ENCODE measurements around the gene TUBB6. TPM values are rescaled to one million over a fixed set of nuclear protein-coding genes. Genes with fewer than 3 reads are reported as not detected.
A peak's percentile ranks its signal among the peaks of the same experiment; 100 is the strongest.

TUBB6 gene
- total and polyA plus RNA-seq, 2 donors (not counting 1 experiment from before 2014, with no cell fraction given) = 30.4 to 58.7 TPM

DNA sequence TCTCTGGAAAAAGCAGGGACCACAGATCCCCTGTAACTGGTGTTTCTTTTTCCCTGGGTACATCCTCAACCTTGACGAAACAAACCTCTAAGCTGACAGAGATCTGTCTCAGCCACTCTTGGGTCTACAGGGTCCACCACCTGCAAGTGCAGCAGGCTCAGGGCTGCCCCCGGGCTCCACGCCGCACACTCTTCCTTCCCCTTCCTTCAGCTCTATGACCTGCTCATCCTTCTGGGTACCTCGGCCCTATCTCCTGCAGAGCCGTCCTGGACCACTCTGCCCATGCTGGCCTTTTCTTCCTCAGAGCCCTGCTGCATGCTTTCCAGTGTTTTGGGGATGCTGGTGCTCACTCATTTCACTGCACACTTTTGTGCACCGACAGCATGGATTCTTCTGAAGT is 27.5 kb downstream of the TUBB6 start:
- no peaks in the 10 kb centered on the region for H3K4me1 Mint-ChIP-seq
- Histone ChIP-seq H4K20me1 (ENCODE audit: control insufficient read depth, insufficient read depth, low read length, poor library complexity, severe bottlenecking) (no peaks in the 10 kb centered on the region), H3K4me1 (ENCODE audit: control insufficient read depth in 2 of 2, insufficient read depth in 2 of 2, low read length in 2 of 2) (no peaks in the 10 kb centered on the region), H3K9ac (ENCODE audit: low read length) (no peak overlapping the region), H3K4me3 (ENCODE audit: control extremely low read depth in 1 of 5, extremely low read depth in 1 of 5, insufficient read depth in 1 of 5, low read depth in 2 of 5, low read length in 4 of 5) (no peak overlapping the region), H3K9me3 (ENCODE audit: control extremely low read depth in 1 of 3, control insufficient read depth in 2 of 3, insufficient read depth in 1 of 3, low read length in 2 of 3) (no peaks in the 10 kb centered on the region), H3K4me2 (replicated peaks; ENCODE audit: low read depth, low read length, poor library complexity, severe bottlenecking) (no peak overlapping the region), H3K79me2 (ENCODE audit: control insufficient read depth, insufficient read depth, low read length) (peaks cover 3% of the 10 kb centered on the region), H3K27me3 (replicated peaks in 1 of 4; ENCODE audit: control extremely low read depth in 1 of 4, control insufficient read depth in 3 of 4, insufficient read depth in 4 of 4, low read length in 3 of 4) (no peaks in the 10 kb centered on the region), H3K36me3 (replicated peaks in 1 of 2; ENCODE audit: control extremely low read depth in 1 of 2, control insufficient read depth in 1 of 2, extremely low read depth in 1 of 2, insufficient read depth in 2 of 2, low read length in 1 of 2) (peaks cover 2 to 36% of the 10 kb centered on the region in 2 experiments), H2AFZ (ENCODE audit: insufficient read depth, low read depth, low read length, poor library complexity, severe bottlenecking) (no peak overlapping the region), H3K27ac (ENCODE audit: low read length in 2 of 2) (no peak overlapping the region)
- POLR2A ChIA-PET = no interaction called here
- peak overlapping the region; percentile 51 for H3K27ac Mint-ChIP-seq
- CTCF ChIA-PET = no interaction called here
- no peak for TF ChIP-seq EZH2 (IDR thresholded peaks at IDR 0.05; ENCODE audit: borderline replicate concordance, insufficient read depth, low read depth, low read length, poor library complexity, severe bottlenecking)
- TF ChIP-seq, protein P1, sequence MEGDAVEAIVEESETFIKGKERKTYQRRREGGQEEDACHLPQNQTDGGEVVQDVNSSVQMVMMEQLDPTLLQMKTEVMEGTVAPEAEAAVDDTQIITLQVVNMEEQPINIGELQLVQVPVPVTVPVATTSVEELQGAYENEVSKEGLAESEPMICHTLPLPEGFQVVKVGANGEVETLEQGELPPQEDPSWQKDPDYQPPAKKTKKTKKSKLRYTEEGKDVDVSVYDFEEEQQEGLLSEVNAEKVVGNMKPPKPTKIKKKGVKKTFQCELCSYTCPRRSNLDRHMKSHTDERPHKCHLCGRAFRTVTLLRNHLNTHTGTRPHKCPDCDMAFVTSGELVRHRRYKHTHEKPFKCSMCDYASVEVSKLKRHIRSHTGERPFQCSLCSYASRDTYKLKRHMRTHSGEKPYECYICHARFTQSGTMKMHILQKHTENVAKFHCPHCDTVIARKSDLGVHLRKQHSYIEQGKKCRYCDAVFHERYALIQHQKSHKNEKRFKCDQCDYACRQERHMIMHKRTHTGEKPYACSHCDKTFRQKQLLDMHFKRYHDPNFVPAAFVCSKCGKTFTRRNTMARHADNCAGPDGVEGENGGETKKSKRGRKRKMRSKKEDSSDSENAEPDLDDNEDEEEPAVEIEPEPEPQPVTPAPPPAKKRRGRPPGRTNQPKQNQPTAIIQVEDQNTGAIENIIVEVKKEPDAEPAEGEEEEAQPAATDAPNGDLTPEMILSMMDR (IDR thresholded peaks at IDR 0.05) = no peak
- intact Hi-C loops (cut with micrococcal nuclease) = no loop called here
- ATAC-seq (ENCODE audit: low read depth) (no peak), DNase-seq (no peak)
- H3K4me3 Mint-ChIP-seq = no peak overlapping the region
- no peaks in the 10 kb centered on the region for H3K9me3 Mint-ChIP-seq (ENCODE audit: insufficient read depth)
- 94% methylated on average over 7 of the region's 7 CpGs for WGBS (ENCODE audit: insufficient coverage)
- H3K27me3 Mint-ChIP-seq = no peaks in the 10 kb centered on the region

DNA sequence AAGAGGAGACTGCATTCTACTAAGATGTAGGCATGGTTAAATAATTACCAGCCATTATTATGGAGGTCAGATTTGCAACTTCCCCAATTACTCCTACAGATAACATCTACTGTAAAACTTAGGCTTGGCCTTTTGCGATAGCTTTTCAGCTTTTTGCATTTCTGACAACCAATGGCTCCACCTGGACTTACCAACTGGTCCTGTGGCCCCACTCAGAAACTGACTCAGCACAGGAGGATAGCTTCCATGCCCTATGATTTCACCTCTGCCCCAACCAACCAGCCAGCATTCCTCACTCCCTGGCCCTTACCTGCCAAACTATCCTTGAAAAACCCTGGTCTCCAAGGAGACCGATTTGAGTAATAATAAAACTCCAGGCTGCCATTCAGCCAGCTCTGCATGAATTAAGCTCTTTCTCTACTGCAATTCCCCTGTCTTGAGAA is 28.2 kb downstream of the TUBB6 start:
- Histone ChIP-seq H3K9ac (ENCODE audit: low read length) (no peak overlapping the region), H3K79me2 (ENCODE audit: control insufficient read depth, insufficient read depth, low read length) (peaks cover 3% of the 10 kb centered on the region), H3K4me3 (ENCODE audit: control extremely low read depth in 1 of 5, extremely low read depth in 1 of 5, insufficient read depth in 1 of 5, low read depth in 2 of 5, low read length in 4 of 5) (no peak overlapping the region), H4K20me1 (ENCODE audit: control insufficient read depth, insufficient read depth, low read length, poor library complexity, severe bottlenecking) (no peaks in the 10 kb centered on the region), H3K27me3 (replicated peaks in 1 of 4; ENCODE audit: control extremely low read depth in 1 of 4, control insufficient read depth in 3 of 4, insufficient read depth in 4 of 4, low read length in 3 of 4) (no peaks in the 10 kb centered on the region), H3K27ac (ENCODE audit: low read length in 2 of 2) (no peak overlapping the region), H3K4me1 (ENCODE audit: control insufficient read depth in 2 of 2, insufficient read depth in 2 of 2, low read length in 2 of 2) (no peaks in the 10 kb centered on the region), H3K4me2 (replicated peaks; ENCODE audit: low read depth, low read length, poor library complexity, severe bottlenecking) (no peak overlapping the region), H3K9me3 (ENCODE audit: control extremely low read depth in 1 of 3, control insufficient read depth in 2 of 3, insufficient read depth in 1 of 3, low read length in 2 of 3) (no peaks in the 10 kb centered on the region), H2AFZ (ENCODE audit: insufficient read depth, low read depth, low read length, poor library complexity, severe bottlenecking) (no peak overlapping the region), H3K36me3 (replicated peaks in 1 of 2; ENCODE audit: control extremely low read depth in 1 of 2, control insufficient read depth in 1 of 2, extremely low read depth in 1 of 2, insufficient read depth in 2 of 2, low read length in 1 of 2) (peaks cover 2 to 32% of the 10 kb centered on the region in 2 experiments)
- no peaks in the 10 kb centered on the region for H3K27me3 Mint-ChIP-seq
- ATAC-seq (ENCODE audit: low read depth) = no peak
- no peaks in the 10 kb centered on the region for H3K9me3 Mint-ChIP-seq (ENCODE audit: insufficient read depth)
- WGBS (ENCODE audit: insufficient coverage) = 100% methylated on average over 1 of the region's 2 CpGs
- ChIA-PET POLR2A (no interaction called here), CTCF (interaction anchor here (0.7 kb wide), 1 partner anchor 13 kb away, joined by 3 read pairs; no protein-coding TSS in a partner anchor)
- TF ChIP-seq, protein P1 (IDR thresholded peaks at IDR 0.05) = no peak
- no peak for TF ChIP-seq EZH2 (IDR thresholded peaks at IDR 0.05; ENCODE audit: borderline replicate concordance, insufficient read depth, low read depth, low read length, poor library complexity, severe bottlenecking)
- DNase-seq = no peak
- no peaks in the 10 kb centered on the region for H3K4me1 Mint-ChIP-seq
- intact Hi-C loops (cut with micrococcal nuclease) = no loop called here
- H3K27ac Mint-ChIP-seq = no peak overlapping the region
- H3K4me3 Mint-ChIP-seq = no peak overlapping the region
